Stimulated activated CD4-positive, alpha-beta T cell treated with anti-CD3 and anti-CD28 coated beads, Interleukin-12 subunit alpha, Interleukin-12 subunit beta, amount 100 ng/mL, for 24 hours (primary cell): ENCODE measurements around the gene CRHR2.

ENCODE experiments used
- DNase-seq, 2 experiments: peaks; one replicate each; pipeline ENCODE4 v3.0.0-alpha.2; 2020; ENCODE audit warnings: low read depth in 2 of 2

CRHR2 gene

GRCh38 chr7:30706908-30707307 is 24.7 kb upstream of the CRHR2 start:
- DNase-seq = no peak

- no peak for DNase-seq
Measured at GRCh38 chr7:30706316-30706715, 24.1 kb upstream of the CRHR2 start.

- DNase-seq = no peak
Measured at GRCh38 chr7:30705596-30705995, 23.3 kb upstream of the CRHR2 start.

- no peak for DNase-seq
Measured at GRCh38 chr7:30705008-30705407, 22.8 kb upstream of the CRHR2 start.

- no peak for DNase-seq
Measured at GRCh38 chr7:30703756-30704155, 21.5 kb upstream of the CRHR2 start.

- DNase-seq = no peak
Measured at GRCh38 chr7:30702200-30702599, 19.9 kb upstream of the CRHR2 start.

- DNase-seq = no peak
Measured at GRCh38 chr7:30700941-30701340, 18.7 kb upstream of the CRHR2 start.

- DNase-seq = no peak
Measured at GRCh38 chr7:30699706-30700495, 17.6 kb upstream of the CRHR2 start.

GRCh38 chr7:30698481-30698880 is 16.2 kb upstream of the CRHR2 start:
- DNase-seq = no peak

- DNase-seq = no peak
Measured at GRCh38 chr7:30697719-30698460, 15.6 kb upstream of the CRHR2 start.

- DNase-seq = no peak
Measured at GRCh38 chr7:30694774-30695721, 12.8 kb upstream of the CRHR2 start.

- no peak for DNase-seq
Measured at GRCh38 chr7:30694218-30694745, 12.0 kb upstream of the CRHR2 start.

- no peak for DNase-seq
Measured at GRCh38 chr7:30692882-30693281, 10.6 kb upstream of the CRHR2 start.

GRCh38 chr7:30692438-30692837 is 10.2 kb upstream of the CRHR2 start:
- no peak for DNase-seq

GRCh38 chr7:30690011-30690410 is 7.8 kb upstream of the CRHR2 start:
- DNase-seq = no peak

GRCh38 chr7:30688718-30689221 is 6.5 kb upstream of the CRHR2 start:
- DNase-seq = no peak

- no peak for DNase-seq
Measured at GRCh38 chr7:30687604-30688003, 5.3 kb upstream of the CRHR2 start.

GRCh38 chr7:30684351-30684750 is 2.1 kb upstream of the CRHR2 start:
- no peak for DNase-seq

- DNase-seq = no peak
Measured at GRCh38 chr7:30683816-30684215, 1.6 kb upstream of the CRHR2 start.

GRCh38 chr7:30683306-30683705 is 1.1 kb upstream of the CRHR2 start:
- no peak for DNase-seq

- no peak for DNase-seq
Measured at GRCh38 chr7:30681815-30682211, 443 bp downstream of the CRHR2 start.

- no peak for DNase-seq
Measured at GRCh38 chr7:30681331-30681797, 892 bp downstream of the CRHR2 start.
